ENCODE data around the gene SCFD1. TPM values are rescaled to one million over a fixed set of nuclear protein-coding genes. Genes with fewer than 3 reads are reported as not detected.
"Not testable (repeated sequence)": the region's sequence is repeated elsewhere in the genome, so short reads cannot be mapped to it uniquely, and the experiment has no call there.

Gene SCFD1
- total RNA-seq, 5 donors from 2014 or later (not counting 1 experiment from before 2014, with no cell fraction given) = 49.8 to 105 (median 57.3) TPM

DNA sequence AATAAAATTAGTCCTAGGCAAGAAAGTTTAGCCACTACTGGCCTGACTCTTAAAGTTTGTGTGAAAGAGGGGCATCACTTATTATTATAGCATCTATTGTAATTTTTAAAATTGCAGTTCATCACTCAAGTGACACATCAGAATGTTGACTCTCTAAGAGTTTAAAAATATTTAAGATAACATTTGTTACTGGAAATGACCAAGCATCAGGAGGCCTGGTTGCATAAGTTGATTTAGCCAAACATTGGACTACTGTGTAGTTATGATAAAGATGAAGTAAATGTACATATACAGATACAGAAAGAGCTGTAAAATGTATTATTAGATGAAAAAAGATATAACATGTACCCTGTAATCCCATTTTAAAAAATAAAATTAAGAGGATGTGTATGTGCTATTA is 47.5 kb downstream of the SCFD1 start:
- Histone ChIP-seq H3K27me3 (replicated peaks in 1 of 2; ENCODE audit: control insufficient read depth in 2 of 2, extremely low read depth in 1 of 2, insufficient read depth in 2 of 2, low read length in 1 of 2) (no peaks in the 10 kb centered on the region), H3K4me3 (ENCODE audit: control insufficient read depth in 1 of 2, extremely low read depth in 1 of 2, low read length in 1 of 2) (no peak overlapping the region), H3K36me3 (ENCODE audit: control insufficient read depth in 2 of 2, extremely low read depth in 1 of 2, insufficient read depth in 1 of 2, low read length in 1 of 2) (peaks cover 0 to 7% of the 10 kb centered on the region in 2 donors), H3K9me3 (no peaks in the 10 kb centered on the region), H3K4me1 (ENCODE audit: control insufficient read depth in 1 of 2, extremely low read depth in 1 of 2, insufficient read depth in 2 of 2, low read length in 2 of 2) (no peaks in the 10 kb centered on the region), H3K27ac (ENCODE audit: low read length) (no peak overlapping the region)
- no peaks in the 10 kb centered on the region for H3K27me3 Mint-ChIP-seq
- peaks cover 0 to 7% (median 3%) of the 10 kb centered on the region in 3 donors for H3K4me1 Mint-ChIP-seq
- POLR2A ChIA-PET = no interaction called here
- CTCF ChIA-PET = no interaction called here
- H3K4me3 Mint-ChIP-seq = no peak overlapping the region
- H3K36me3 Mint-ChIP-seq = peaks cover 32% of the 10 kb centered on the region
- no peak for DNase-seq
- peak overlapping the region; percentile 1 to 28 for H3K27ac Mint-ChIP-seq
- H3K9me3 Mint-ChIP-seq = peaks cover 0 to 1% (median 0%) of the 10 kb centered on the region in 3 donors
- no peak for ATAC-seq (replicated peaks in 1 of 4)

DNA sequence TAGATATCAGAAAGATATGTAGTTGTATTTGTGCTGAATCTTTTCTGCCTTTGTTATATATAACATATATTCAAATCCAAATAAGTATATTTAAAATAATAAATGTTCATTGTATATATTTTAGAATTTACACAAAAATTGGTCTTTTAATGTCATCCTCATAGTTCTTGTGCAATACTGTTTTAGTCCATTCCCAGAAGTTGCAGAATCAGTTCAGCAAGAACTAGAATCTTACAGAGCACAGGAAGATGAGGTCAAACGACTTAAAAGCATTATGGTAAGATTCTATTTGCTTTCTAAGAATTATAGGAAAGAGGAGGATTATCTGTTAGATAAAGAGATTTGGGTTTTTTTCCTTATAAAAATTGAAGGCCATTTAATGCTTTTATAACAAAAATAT is 51.0 kb downstream of the SCFD1 start:
- Histone ChIP-seq H3K4me3 (ENCODE audit: control insufficient read depth in 1 of 2, extremely low read depth in 1 of 2, low read length in 1 of 2) (no peak overlapping the region), H3K4me1 (ENCODE audit: control insufficient read depth in 1 of 2, extremely low read depth in 1 of 2, insufficient read depth in 2 of 2, low read length in 2 of 2) (no peaks in the 10 kb centered on the region), H3K9me3 (no peaks in the 10 kb centered on the region), H3K27ac (ENCODE audit: low read length) (no peak overlapping the region), H3K27me3 (replicated peaks in 1 of 2; ENCODE audit: control insufficient read depth in 2 of 2, extremely low read depth in 1 of 2, insufficient read depth in 2 of 2, low read length in 1 of 2) (no peaks in the 10 kb centered on the region), H3K36me3 (ENCODE audit: control insufficient read depth in 2 of 2, extremely low read depth in 1 of 2, insufficient read depth in 1 of 2, low read length in 1 of 2) (peaks cover 0 to 10% of the 10 kb centered on the region in 2 donors)
- Mint-ChIP-seq H3K9me3 (no peaks in the 10 kb centered on the region), H3K27ac (no peak overlapping the region), H3K27me3 (no peaks in the 10 kb centered on the region), H3K4me3 (no peak overlapping the region), H3K4me1 (peaks cover 0 to 5% (median 3%) of the 10 kb centered on the region in 3 donors), H3K36me3 (peaks cover 46% of the 10 kb centered on the region)
- no peak for ATAC-seq (replicated peaks in 1 of 4)
- DNase-seq = no peak
- ChIA-PET POLR2A (no interaction called here), CTCF (interaction anchor here in 1 of 2 donors (1.1 kb wide), 1 partner anchor 9 kb away, joined by 4 read pairs; no protein-coding TSS in a partner anchor)
- WGBS (ENCODE audit: insufficient coverage) = no CpG with 5 or more reads among the region's 1 CpG

DNA sequence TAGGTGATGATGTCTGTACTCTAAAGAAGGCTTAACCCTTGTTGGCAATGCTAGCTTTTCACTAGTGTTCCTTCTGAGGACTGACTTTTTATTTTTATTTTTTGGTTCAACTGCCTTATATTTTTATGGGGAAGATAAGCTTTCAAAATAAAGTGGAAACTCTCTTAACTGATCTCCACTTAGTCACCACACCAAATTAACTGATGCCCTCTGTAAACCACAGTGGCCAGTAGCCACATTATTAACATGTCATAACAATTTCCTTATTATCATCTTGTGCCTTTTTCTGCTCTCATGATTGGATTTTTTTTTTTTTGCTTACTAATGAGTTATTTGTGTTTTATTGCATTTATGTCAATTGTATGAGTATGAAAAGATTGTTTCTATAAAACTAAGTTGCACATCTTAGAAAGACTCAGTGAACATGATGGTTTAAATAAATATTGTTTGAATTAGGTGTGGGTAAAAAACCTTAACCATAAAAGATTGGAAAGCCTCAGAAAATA is 56.9 kb downstream of the SCFD1 start:
- Histone ChIP-seq H3K4me3 (ENCODE audit: control insufficient read depth in 1 of 2, extremely low read depth in 1 of 2, low read length in 1 of 2) (no peak overlapping the region), H3K27me3 (replicated peaks in 1 of 2; ENCODE audit: control insufficient read depth in 2 of 2, extremely low read depth in 1 of 2, insufficient read depth in 2 of 2, low read length in 1 of 2) (no peaks in the 10 kb centered on the region), H3K27ac (ENCODE audit: low read length) (no peak overlapping the region), H3K4me1 (ENCODE audit: control insufficient read depth in 1 of 2, extremely low read depth in 1 of 2, insufficient read depth in 2 of 2, low read length in 2 of 2) (no peaks in the 10 kb centered on the region), H3K9me3 (no peaks in the 10 kb centered on the region), H3K36me3 (ENCODE audit: control insufficient read depth in 2 of 2, extremely low read depth in 1 of 2, insufficient read depth in 1 of 2, low read length in 1 of 2) (peaks cover 3 to 11% of the 10 kb centered on the region in 2 donors)
- POLR2A ChIA-PET = no interaction called here
- ATAC-seq (replicated peaks in 1 of 4) (no peak), DNase-seq (no peak)
- Mint-ChIP-seq H3K9me3 (no peaks in the 10 kb centered on the region), H3K36me3 (peaks cover 65% of the 10 kb centered on the region), H3K4me3 (no peak overlapping the region), H3K4me1 (peaks cover 0 to 4% (median 1%) of the 10 kb centered on the region in 3 donors), H3K27me3 (no peaks in the 10 kb centered on the region), H3K27ac (no peak overlapping the region)
- CTCF ChIA-PET = no interaction called here

DNA sequence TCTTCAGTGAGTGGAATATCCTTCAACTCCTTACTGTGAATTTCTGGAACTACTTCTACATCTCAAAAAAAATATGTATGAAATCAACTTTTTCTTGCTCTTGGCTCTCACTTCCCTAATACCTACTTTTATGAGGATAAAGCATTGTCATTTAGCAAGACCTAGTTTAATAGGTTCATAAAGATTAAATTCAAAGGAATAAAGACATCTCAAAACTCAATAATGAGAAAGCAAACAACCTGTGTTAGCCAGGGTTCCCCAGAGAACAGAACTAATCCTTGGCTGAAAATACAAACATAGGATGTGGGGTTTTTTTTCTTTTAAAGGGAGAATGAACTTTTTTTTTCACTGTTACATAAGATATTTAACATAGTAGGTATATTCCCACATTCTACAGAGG is 57.9 kb downstream of the SCFD1 start:
- no peaks in the 10 kb centered on the region for H3K27me3 ChIP-seq (replicated peaks in 1 of 2; ENCODE audit: control insufficient read depth in 2 of 2, extremely low read depth in 1 of 2, insufficient read depth in 2 of 2, low read length in 1 of 2)
- peaks cover 65% of the 10 kb centered on the region for H3K36me3 Mint-ChIP-seq
- no peaks in the 10 kb centered on the region for H3K9me3 Mint-ChIP-seq
- H3K27ac ChIP-seq (ENCODE audit: low read length) = no peak overlapping the region
- DNase-seq (no peak), ATAC-seq (replicated peaks in 1 of 4) (no peak)
- H3K27ac Mint-ChIP-seq = peak overlapping the region in 1 of 2 donors; percentile 63
- peaks cover 3 to 11% of the 10 kb centered on the region in 2 donors for H3K36me3 ChIP-seq (ENCODE audit: control insufficient read depth in 2 of 2, extremely low read depth in 1 of 2, insufficient read depth in 1 of 2, low read length in 1 of 2)
- peaks cover 0 to 4% (median 1%) of the 10 kb centered on the region in 3 donors for H3K4me1 Mint-ChIP-seq
- H3K4me1 ChIP-seq (ENCODE audit: control insufficient read depth in 1 of 2, extremely low read depth in 1 of 2, insufficient read depth in 2 of 2, low read length in 2 of 2) = no peaks in the 10 kb centered on the region
- ChIA-PET CTCF (interaction anchor here in 1 of 2 donors (0.8 kb wide), 1 partner anchor 9 kb away, joined by 3 read pairs; no protein-coding TSS in a partner anchor), POLR2A (interaction anchor here in 1 of 2 donors (0.7 kb wide), 1 partner anchor 16 kb away, joined by 5 read pairs; no protein-coding TSS in a partner anchor)
- no peaks in the 10 kb centered on the region for H3K9me3 ChIP-seq
- H3K4me3 Mint-ChIP-seq = no peak overlapping the region
- H3K27me3 Mint-ChIP-seq = no peaks in the 10 kb centered on the region
- H3K4me3 ChIP-seq (ENCODE audit: control insufficient read depth in 1 of 2, extremely low read depth in 1 of 2, low read length in 1 of 2) = no peak overlapping the region

DNA sequence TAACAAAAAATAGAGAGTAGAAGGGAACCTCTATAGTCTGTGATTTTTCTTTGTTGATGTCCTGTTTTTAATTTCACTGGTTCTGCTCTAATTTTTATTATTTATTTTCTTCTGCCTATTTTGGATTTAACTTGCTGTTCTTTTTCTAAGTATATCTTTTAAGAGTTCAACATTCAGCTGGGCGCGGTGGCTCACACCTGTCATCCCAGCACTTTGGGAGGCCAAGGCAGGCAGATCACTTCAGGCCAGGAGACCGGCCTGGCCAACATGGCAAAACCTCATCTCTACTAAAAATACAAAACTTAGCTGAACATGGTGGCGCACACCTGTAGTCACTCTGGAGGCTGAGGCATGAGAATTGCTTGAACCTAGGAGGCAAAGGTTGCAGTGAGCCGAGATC is 58.7 kb downstream of the SCFD1 start:
- H3K9me3 Mint-ChIP-seq; POLR2A ChIA-PET; DNase-seq; ATAC-seq (replicated peaks in 1 of 4); H3K9me3 ChIP-seq; H3K27me3 Mint-ChIP-seq; H3K27me3 ChIP-seq (replicated peaks in 1 of 2; ENCODE audit: control insufficient read depth in 2 of 2, extremely low read depth in 1 of 2, insufficient read depth in 2 of 2, low read length in 1 of 2); H3K27ac Mint-ChIP-seq; H3K4me3 Mint-ChIP-seq; H3K4me1 ChIP-seq (ENCODE audit: control insufficient read depth in 1 of 2, extremely low read depth in 1 of 2, insufficient read depth in 2 of 2, low read length in 2 of 2); CTCF ChIA-PET; H3K27ac ChIP-seq (ENCODE audit: low read length); H3K4me1 Mint-ChIP-seq; H3K4me3 ChIP-seq (ENCODE audit: control insufficient read depth in 1 of 2, extremely low read depth in 1 of 2, low read length in 1 of 2): not testable (repeated sequence)
- peaks cover 58% of the 10 kb centered on the region for H3K36me3 Mint-ChIP-seq
- 100% methylated on average over 1 of the region's 5 CpGs for WGBS (ENCODE audit: insufficient coverage)
- H3K36me3 ChIP-seq (ENCODE audit: control insufficient read depth in 2 of 2, extremely low read depth in 1 of 2, insufficient read depth in 1 of 2, low read length in 1 of 2) = peaks cover 3 to 11% of the 10 kb centered on the region in 2 donors

DNA sequence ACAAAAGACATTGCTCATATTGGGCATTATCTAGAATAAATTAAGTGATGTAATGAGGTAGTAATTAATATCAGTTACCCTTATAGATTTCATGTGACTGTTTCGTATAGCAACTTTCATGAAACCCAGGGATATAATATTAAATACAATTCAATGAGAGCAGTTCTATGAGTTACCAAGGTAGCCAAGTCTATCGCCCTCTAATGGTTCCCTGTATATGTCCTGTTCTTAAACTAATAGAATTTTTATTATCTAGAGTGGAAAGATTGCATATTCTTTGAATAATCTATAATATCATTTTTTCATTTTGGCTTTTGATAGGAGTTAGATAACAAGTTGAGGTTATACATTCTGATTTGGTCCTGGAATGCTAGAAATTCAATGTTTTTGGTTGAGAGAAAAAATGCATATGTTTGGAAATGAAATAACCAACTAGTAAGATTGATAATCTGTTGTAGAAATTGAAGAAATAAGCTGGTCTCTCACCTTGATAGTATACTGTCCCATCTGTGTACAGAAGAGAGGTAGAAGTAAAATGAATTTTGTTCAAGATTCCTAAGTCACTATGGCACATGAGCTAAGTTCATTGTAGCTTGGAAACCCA is 59.7 kb downstream of the SCFD1 start:
- Histone ChIP-seq H3K36me3 (ENCODE audit: control insufficient read depth in 2 of 2, extremely low read depth in 1 of 2, insufficient read depth in 1 of 2, low read length in 1 of 2) (peaks cover 3 to 8% of the 10 kb centered on the region in 2 donors), H3K27me3 (replicated peaks in 1 of 2; ENCODE audit: control insufficient read depth in 2 of 2, extremely low read depth in 1 of 2, insufficient read depth in 2 of 2, low read length in 1 of 2) (no peaks in the 10 kb centered on the region), H3K27ac (ENCODE audit: low read length) (no peak overlapping the region), H3K4me3 (ENCODE audit: control insufficient read depth in 1 of 2, extremely low read depth in 1 of 2, low read length in 1 of 2) (no peak overlapping the region), H3K9me3 (no peaks in the 10 kb centered on the region), H3K4me1 (ENCODE audit: control insufficient read depth in 1 of 2, extremely low read depth in 1 of 2, insufficient read depth in 2 of 2, low read length in 2 of 2) (no peaks in the 10 kb centered on the region)
- peaks cover 49% of the 10 kb centered on the region for H3K36me3 Mint-ChIP-seq
- no peaks in the 10 kb centered on the region for H3K27me3 Mint-ChIP-seq
- CTCF ChIA-PET = interaction anchor here (0.7 to 1.5 kb wide), 2 partner anchors 8 to 27 kb away, joined by 4 read pairs; no protein-coding TSS in a partner anchor
- H3K9me3 Mint-ChIP-seq = no peaks in the 10 kb centered on the region
- ATAC-seq (replicated peaks in 1 of 4) (no peak), DNase-seq (no peak)
- H3K27ac Mint-ChIP-seq = no peak overlapping the region
- POLR2A ChIA-PET = interaction anchor here in 1 of 2 donors (0.6 kb wide), 1 partner anchor 21 kb away, joined by 3 read pairs; no protein-coding TSS in a partner anchor
- no peak overlapping the region for H3K4me3 Mint-ChIP-seq
- no CpG with 5 or more reads among the region's 2 CpGs for WGBS (ENCODE audit: insufficient coverage)
- H3K4me1 Mint-ChIP-seq = peaks cover 0 to 4% (median 1%) of the 10 kb centered on the region in 3 donors

Data from T-cell (primary cell).